Trophoblast cell (in vitro differentiated cells and primary cell): ENCODE measurements around the gene SPATS2. TPM values are rescaled to one million over a fixed set of nuclear protein-coding genes. Genes with fewer than 3 reads are reported as not detected.
A peak's percentile ranks its signal among the peaks of the same experiment; 100 is the strongest.
"Not testable (repeated sequence)": the region's sequence is repeated elsewhere in the genome, so short reads cannot be mapped to it uniquely, and the experiment has no call there.

Experiments
- DNase-seq, 2 donors: peaks; one replicate each; pipeline ENCODE4 v3.0.0-alpha.2; 2016
- H2AFZ ChIP-seq: 2 replicates; pipeline ENCODE4 v1.6.1; 2013; ENCODE audit warnings: low read length, moderate library complexity, mild to moderate bottlenecking; ENCODE audit not compliant: insufficient read depth, poor library complexity
- H2AK5ac ChIP-seq: 2 replicates; pipeline ENCODE4 v1.6.1; 2013; ENCODE audit warnings: mild to moderate bottlenecking, low read length
- H2BK120ac ChIP-seq: 2 replicates; pipeline ENCODE4 v1.6.1; 2013; ENCODE audit warnings: low read length, mild to moderate bottlenecking, moderate library complexity; ENCODE audit not compliant: insufficient read depth, poor library complexity
- H2BK12ac ChIP-seq: 2 replicates; pipeline ENCODE4 v1.6.1; 2013; ENCODE audit warnings: mild to moderate bottlenecking, low read length, moderate library complexity
- H2BK5ac ChIP-seq: 2 replicates; pipeline ENCODE4 v1.6.1; 2013; ENCODE audit warnings: low read length, low read depth, moderate library complexity, mild to moderate bottlenecking; ENCODE audit not compliant: poor library complexity
- H3K14ac ChIP-seq: 2 replicates; pipeline ENCODE4 v1.6.1; 2013; ENCODE audit warnings: mild to moderate bottlenecking, low read length
- H3K18ac ChIP-seq: 2 replicates; pipeline ENCODE4 v1.6.1; 2013; ENCODE audit warnings: mild to moderate bottlenecking, low read length
- H3K23ac ChIP-seq: 2 replicates; pipeline ENCODE4 v1.6.1; 2013; ENCODE audit warnings: low read length
- H3K27ac ChIP-seq: 2 replicates; pipeline ENCODE4 v1.5.1; 2013; ENCODE audit warnings: low read depth, mild to moderate bottlenecking, inconsistent platforms, low read length, moderate library complexity
- H3K27me3 ChIP-seq: 2 replicates; pipeline ENCODE4 v1.6.1; 2013; ENCODE audit warnings: inconsistent platforms, mild to moderate bottlenecking, low read length, moderate library complexity; ENCODE audit not compliant: insufficient read depth
- H3K36me3 ChIP-seq, 2 experiments: 1 replicate in 1 of 2; 2 replicates in 1 of 2; pipeline ENCODE4 v1.6.1; 2013; ENCODE audit warnings: low read length in 2 of 2, mild to moderate bottlenecking in 2 of 2, moderate library complexity in 1 of 2; ENCODE audit not compliant: insufficient read depth in 2 of 2, control insufficient read depth in 1 of 2
- H3K4ac ChIP-seq: 2 replicates; pipeline ENCODE4 v1.6.1; 2013; ENCODE audit warnings: low read depth, mild to moderate bottlenecking, low read length, moderate library complexity
- H3K4me1 ChIP-seq, 2 experiments: 1 replicate in 1 of 2; 2 replicates in 1 of 2; pipeline ENCODE4 v1.6.1; 2013; ENCODE audit warnings: low read length in 2 of 2, mild to moderate bottlenecking in 2 of 2, moderate library complexity in 1 of 2; ENCODE audit not compliant: insufficient read depth in 2 of 2, control insufficient read depth in 1 of 2
- H3K4me2 ChIP-seq: 2 replicates; pipeline ENCODE4 v1.6.1; 2013; ENCODE audit warnings: inconsistent platforms, mild to moderate bottlenecking, low read length, moderate library complexity
- H3K4me3 ChIP-seq: 2 replicates; pipeline ENCODE4 v1.5.1; 2013; ENCODE audit warnings: mild to moderate bottlenecking, low read depth, low read length, inconsistent platforms
- H3K79me1 ChIP-seq: one replicate; pipeline ENCODE4 v1.6.1; 2013; ENCODE audit warnings: low read length
- H3K79me2 ChIP-seq: 2 replicates; pipeline ENCODE4 v1.6.1; 2013; ENCODE audit warnings: low read length, mild to moderate bottlenecking; ENCODE audit not compliant: control insufficient read depth, insufficient read depth, poor library complexity
- H3K9ac ChIP-seq: 2 replicates; pipeline ENCODE4 v1.6.1; 2013; ENCODE audit warnings: mild to moderate bottlenecking, low read length
- H3K9me3 ChIP-seq: 2 replicates; pipeline ENCODE4 v1.6.1; 2013; ENCODE audit warnings: low read depth, mild to moderate bottlenecking, control low read depth, inconsistent platforms, low read length; ENCODE audit not compliant: insufficient read depth
- H4K12ac ChIP-seq: 2 replicates; pipeline ENCODE4 v1.6.1; 2013; ENCODE audit warnings: low read depth, mild to moderate bottlenecking, low read length, moderate library complexity
- H4K8ac ChIP-seq: 2 replicates; pipeline ENCODE4 v1.6.1; 2013; ENCODE audit warnings: low read depth, mild to moderate bottlenecking, low read length, moderate library complexity
- H4K91ac ChIP-seq: one replicate; pipeline ENCODE4 v1.6.1; 2013; ENCODE audit warnings: low read depth, mild to moderate bottlenecking, low read length, moderate library complexity
- WGBS: extraction: QIAGEN DNeasy Blood & Tissue Kit; methylation state at CpG from one replicate; pipeline ENCODE4 v1.1.7; 2013; ENCODE audit warnings: missing lambda C conversion rate; ENCODE audit not compliant: insufficient read length, insufficient coverage; ENCODE audit errors: extremely low coverage; 5-methylcytosine and 5-hydroxymethylcytosine counted together
- polyA plus RNA-seq: library from polyadenylated mRNA; stranded (reverse); fragments of 200-250 nt; gene quantifications from 2 replicates; pipeline ENCODE4 v1.2.3, GENCODE V29; 2013

Gene SPATS2
- polyA plus RNA-seq: 32.4 and 34.0 TPM in 2 replicates

- H3K4me2 ChIP-seq: peak within 1 kb of the TSS; percentile 99
- peak within 1 kb of the TSS; percentile 92 for H3K4me3 ChIP-seq
Measured at GRCh38 chr12:49367381-49368239, at the start of gene SPATS2. TSS of gene SPATS2 (plus strand) at chr12:49367462. CDS start at chr12:49461013, 93,551 bp downstream.

GRCh38 chr12:49320411-49321103 is 46.7 kb upstream of the SPATS2 start:
- not testable (repeated sequence) for H3K27ac ChIP-seq, H3K9me3 ChIP-seq, H2BK120ac ChIP-seq, H3K18ac ChIP-seq, H2AK5ac ChIP-seq, H4K8ac ChIP-seq, H3K79me2 ChIP-seq, H2BK12ac ChIP-seq, H3K4me2 ChIP-seq, H3K14ac ChIP-seq, H2AFZ ChIP-seq, H3K9ac ChIP-seq, H3K4ac ChIP-seq, H3K4me3 ChIP-seq, H3K79me1 ChIP-seq, H4K12ac ChIP-seq, H3K27me3 ChIP-seq, H2BK5ac ChIP-seq, H4K91ac ChIP-seq, H3K36me3 ChIP-seq, H3K23ac ChIP-seq, DNase-seq
- H3K4me1 ChIP-seq: peaks cover 11 to 13% of the 10 kb centered on the region in 2 experiments
- WGBS: no CpG with 5 or more reads among the region's 9 CpGs

More at GRCh38 chr12:49367381-49368239, at the start of gene SPATS2:
- H3K36me3 ChIP-seq: no peaks in the 10 kb centered on the region
- H2AK5ac ChIP-seq: no peak within 1 kb of the TSS
- peak within 1 kb of the TSS; percentile 97 for H3K9ac ChIP-seq
- H2BK120ac ChIP-seq: peak within 1 kb of the TSS; percentile 98
- peak within 1 kb of the TSS; percentile 99 for H4K91ac ChIP-seq
- H3K27ac ChIP-seq: peak within 1 kb of the TSS; percentile 96
- WGBS: no CpG with 5 or more reads among the region's 52 CpGs
- peaks cover 0 to 2% of the 10 kb centered on the region in 2 experiments for H3K4me1 ChIP-seq
- no peak for DNase-seq
- peak within 1 kb of the TSS; percentile 78 for H3K23ac ChIP-seq
- no peaks in the 10 kb centered on the region for H3K27me3 ChIP-seq
- H4K12ac ChIP-seq: peak within 1 kb of the TSS; percentile 100
- H3K79me1 ChIP-seq: peaks cover 10% of the 10 kb centered on the region
- H2AFZ ChIP-seq: peak within 1 kb of the TSS; percentile 100
- peaks cover 2% of the 10 kb centered on the region for H3K9me3 ChIP-seq
- peak within 1 kb of the TSS; percentile 88 for H3K18ac ChIP-seq
- peak within 1 kb of the TSS; percentile 98 for H3K14ac ChIP-seq
- peak within 1 kb of the TSS; percentile 99 for H4K8ac ChIP-seq
- peak within 1 kb of the TSS; percentile 83 for H3K4ac ChIP-seq
- H3K79me2 ChIP-seq: peaks cover 10% of the 10 kb centered on the region
- peak within 1 kb of the TSS; percentile 95 for H2BK5ac ChIP-seq
- H2BK12ac ChIP-seq: peak within 1 kb of the TSS; percentile 91

- Histone ChIP-seq H3K18ac (no peak overlapping the region), H3K4me1 (peaks cover 11 to 13% of the 10 kb centered on the region in 2 experiments), H3K27me3 (no peaks in the 10 kb centered on the region), H2AFZ (peak overlapping the region; percentile 87), H3K23ac (no peak overlapping the region), H3K4me3 (peak overlapping the region; percentile 83), H3K14ac (no peak overlapping the region), H3K79me1 (peaks cover 5% of the 10 kb centered on the region), H3K36me3 (peaks cover 15 to 17% of the 10 kb centered on the region in 2 experiments), H2BK5ac (no peak overlapping the region), H4K12ac (peak overlapping the region; percentile 92), H3K27ac (no peak overlapping the region), H3K4ac (no peak overlapping the region), H2BK120ac (no peak overlapping the region), H3K79me2 (peaks cover 2% of the 10 kb centered on the region), H3K9ac (no peak overlapping the region), H3K4me2 (peak overlapping the region; percentile 69), H2BK12ac (no peak overlapping the region), H4K91ac (no peak overlapping the region), H4K8ac (peak overlapping the region; percentile 94), H2AK5ac (peak overlapping the region; percentile 53), H3K9me3 (no peaks in the 10 kb centered on the region)
- DNase-seq: peak in 1 of 2 donors; percentile 46
- WGBS: no CpG with 5 or more reads among the region's 12 CpGs
Measured at GRCh38 chr12:49322367-49322707, 44.9 kb upstream of the SPATS2 start.

GRCh38 chr12:49322708-49323523 is 44.3 kb upstream of the SPATS2 start, which contains the start of gene TROAP:
TSS of gene TROAP (plus strand) at chr12:49323255. CDS start at chr12:49323609, 354 bp downstream.
- no peak within 1 kb of the TSS for H3K27ac ChIP-seq
- H3K36me3 ChIP-seq: peaks cover 15 to 19% of the 10 kb centered on the region in 2 experiments
- H3K4me3 ChIP-seq: peak within 1 kb of the TSS; percentile 84
- H3K4ac ChIP-seq: peak within 1 kb of the TSS; percentile 73
- H3K79me2 ChIP-seq: peaks cover 2% of the 10 kb centered on the region
- H2BK5ac ChIP-seq: peak within 1 kb of the TSS; percentile 56
- H4K8ac ChIP-seq: peak within 1 kb of the TSS; percentile 94
- H3K27me3 ChIP-seq: no peaks in the 10 kb centered on the region
- H3K14ac ChIP-seq: peak within 1 kb of the TSS; percentile 67
- H4K12ac ChIP-seq: peak within 1 kb of the TSS; percentile 92
- peak within 1 kb of the TSS; percentile 64 for H3K18ac ChIP-seq
- H3K23ac ChIP-seq: no peak within 1 kb of the TSS
- WGBS: no CpG with 5 or more reads among the region's 65 CpGs
- peak within 1 kb of the TSS; percentile 15 for H2BK120ac ChIP-seq
- H3K4me2 ChIP-seq: peak within 1 kb of the TSS; percentile 88
- H3K9me3 ChIP-seq: no peaks in the 10 kb centered on the region
- H3K79me1 ChIP-seq: peaks cover 5% of the 10 kb centered on the region
- peak within 1 kb of the TSS; percentile 84 for H3K9ac ChIP-seq
- H4K91ac ChIP-seq: peak within 1 kb of the TSS; percentile 65
- no peak within 1 kb of the TSS for H2BK12ac ChIP-seq
- DNase-seq: peak; percentile 98 to 100
- H2AFZ ChIP-seq: peak within 1 kb of the TSS; percentile 94
- peak within 1 kb of the TSS; percentile 53 for H2AK5ac ChIP-seq
- peaks cover 11 to 13% of the 10 kb centered on the region in 2 experiments for H3K4me1 ChIP-seq
